ENCODE results near the gene UHRF1. TPM values are rescaled to one million over a fixed set of nuclear protein-coding genes. Genes with fewer than 3 reads are reported as not detected.

Gene UHRF1
- total and polyA plus RNA-seq, 3 donors from 2014 or later, result 9.3 to 11.7 (median 10.0) TPM

GRCh38 chr19:5001615-5002014 lies 92.3 kb downstream of the UHRF1 start:
- intact Hi-C loops (cut with DNase I; ENCODE audit: low total_unique reads), result no loop called here
- H3K4me1 ChIP-seq, result no peaks in the 10 kb centered on the region

GRCh38 chr19:5002143-5002542 lies 92.8 kb downstream of the UHRF1 start:
- WGBS, 2 donors, result 77 to 86% methylated on average over 4 of the region's 4 CpGs
- intact Hi-C loops (cut with DNase I; ENCODE audit: low total_unique reads), result no loop called here
- Histone ChIP-seq H3K9me3 (no peaks in the 10 kb centered on the region), H3K4me1 (no peaks in the 10 kb centered on the region), H3K27ac (no peak overlapping the region), H3K4me3 (no peak overlapping the region), H3K36me3 (ENCODE audit: low read depth, missing control alignments) (no peaks in the 10 kb centered on the region), H3K27me3 (no peaks in the 10 kb centered on the region)
- no peak for DNase-seq
- TF ChIP-seq POLR2A (IDR thresholded peaks at IDR 0.05) (no peak), CTCF (IDR thresholded peaks at IDR 0.05) (no peak)

More at GRCh38 chr19:5001615-5002014, 92.3 kb downstream of the UHRF1 start:
- Histone ChIP-seq H3K4me3 (no peak overlapping the region), H3K27ac (no peak overlapping the region), H3K36me3 (ENCODE audit: low read depth, missing control alignments) (no peaks in the 10 kb centered on the region), H3K27me3 (no peaks in the 10 kb centered on the region), H3K9me3 (no peaks in the 10 kb centered on the region)
- 75 to 81% methylated on average over 3 of the region's 3 CpGs for WGBS, 2 donors
- TF ChIP-seq CTCF (IDR thresholded peaks at IDR 0.05) (peak in 2 of 3 experiments; percentile 36 to 41), POLR2A (IDR thresholded peaks at IDR 0.05) (no peak)
- DNase-seq, result no peak

- H3K9me3 ChIP-seq, result no peaks in the 10 kb centered on the region
- no peak for DNase-seq
- intact Hi-C loops (cut with DNase I; ENCODE audit: low total_unique reads), result no loop called here
- TF ChIP-seq CTCF (IDR thresholded peaks at IDR 0.05) (no peak), POLR2A (IDR thresholded peaks at IDR 0.05) (no peak)
- H3K27me3 ChIP-seq, result no peaks in the 10 kb centered on the region
- H3K36me3 ChIP-seq (ENCODE audit: low read depth, missing control alignments), result no peaks in the 10 kb centered on the region
- no peak overlapping the region for H3K4me3 ChIP-seq
- WGBS, 2 donors, result 86 to 88% methylated on average over 15 to 18 of the region's 18 CpGs
- no peaks in the 10 kb centered on the region for H3K4me1 ChIP-seq
- H3K27ac ChIP-seq, result no peak overlapping the region
Measured at GRCh38 chr19:5003781-5004180, 94.5 kb downstream of the UHRF1 start.

- H3K4me1 ChIP-seq, result no peaks in the 10 kb centered on the region
- TF ChIP-seq POLR2A (IDR thresholded peaks at IDR 0.05) (no peak), CTCF (IDR thresholded peaks at IDR 0.05) (no peak)
- no peak overlapping the region for H3K27ac ChIP-seq
- H3K9me3 ChIP-seq, result no peaks in the 10 kb centered on the region
- WGBS, 2 donors, result 93 to 94% methylated on average over 3 to 5 of the region's 5 CpGs
- H3K36me3 ChIP-seq (ENCODE audit: low read depth, missing control alignments), result no peaks in the 10 kb centered on the region
- intact Hi-C loops (cut with DNase I; ENCODE audit: low total_unique reads), result no loop called here
- H3K4me3 ChIP-seq, result no peak overlapping the region
- H3K27me3 ChIP-seq, result no peaks in the 10 kb centered on the region
- no peak for DNase-seq
Measured at GRCh38 chr19:5005096-5005495, 95.8 kb downstream of the UHRF1 start.

GRCh38 chr19:5006201-5006600 lies 96.9 kb downstream of the UHRF1 start:
- no peak overlapping the region for H3K27ac ChIP-seq
- 57 to 72% methylated on average over 10 of the region's 10 CpGs for WGBS, 2 donors
- H3K27me3 ChIP-seq, result no peaks in the 10 kb centered on the region
- H3K36me3 ChIP-seq (ENCODE audit: low read depth, missing control alignments), result no peaks in the 10 kb centered on the region
- DNase-seq, result no peak
- H3K4me3 ChIP-seq, result no peak overlapping the region
- no peaks in the 10 kb centered on the region for H3K9me3 ChIP-seq
- intact Hi-C loops (cut with DNase I; ENCODE audit: low total_unique reads), result no loop called here
- no peak for TF ChIP-seq CTCF (IDR thresholded peaks at IDR 0.05)
- no peak for TF ChIP-seq POLR2A (IDR thresholded peaks at IDR 0.05)
- H3K4me1 ChIP-seq, result no peaks in the 10 kb centered on the region
